IMR-90 (cell line): ENCODE results near the gene HOXA10. TPM values are rescaled to one million over a fixed set of nuclear protein-coding genes. Genes with fewer than 3 reads are reported as not detected.

Source experiments
- ATAC-seq: fragments of 200-7000 bp; cut with Tn5 transposase; 2 replicates; pipeline ENCODE4 v1.9.1; 2020; ENCODE audit warnings: low read depth, mild to moderate bottlenecking, moderate library complexity
- BruUV-seq: library from RNA; stranded (reverse); fragments of 400-500 nt; replicated peaks from 2 replicates; lab custom pipeline; 2021; lab: Mats Ljungman, UMichigan
- CTCF ChIA-PET: fragments of 300-600 bp; formaldehyde crosslinking; extraction: SDS; loops from one replicate; lab custom pipeline; 2021; ENCODE audit warnings: antibody characterized with exemption; lab: Yijun Ruan, JAX
- POLR2A ChIA-PET: fragments of 300-600 bp; sonication (Branson Sonifier 250); formaldehyde crosslinking; loops from one replicate; lab custom pipeline; 2022; ENCODE audit warnings: antibody characterized with exemption; ENCODE audit not compliant: unreplicated experiment; lab: Charles Lee
- DNase-seq: peaks from one replicate; pipeline ENCODE4 v3.0.0; 2013
- H2AFZ ChIP-seq: replicated peaks from 2 replicates; pipeline ENCODE3; 2013; ENCODE audit warnings: low read length, mild to moderate bottlenecking; ENCODE audit not compliant: poor library complexity
- H2AK5ac ChIP-seq: 2 replicates; pipeline ENCODE4 v1.6.1; 2013; ENCODE audit warnings: low read depth, low read length, inconsistent platforms
- H2AK9ac ChIP-seq: replicated peaks from 2 replicates; pipeline ENCODE3; 2013; ENCODE audit warnings: mild to moderate bottlenecking, low read depth, low read length, moderate library complexity; ENCODE audit not compliant: poor library complexity
- H2BK120ac ChIP-seq: 2 replicates; pipeline ENCODE4 v1.6.1; 2013; ENCODE audit warnings: low read depth, low read length, inconsistent platforms
- H2BK15ac ChIP-seq: 3 replicates; pipeline ENCODE4 v1.6.1; 2013; ENCODE audit warnings: low read depth, low read length, inconsistent platforms
- H2BK20ac ChIP-seq: 2 replicates; pipeline ENCODE4 v1.6.1; 2013; ENCODE audit warnings: low read depth, mild to moderate bottlenecking, inconsistent platforms, low read length, moderate library complexity
- H2BK5ac ChIP-seq: 2 replicates; pipeline ENCODE4 v1.6.1; 2013; ENCODE audit warnings: mild to moderate bottlenecking, low read depth, low read length, inconsistent platforms; ENCODE audit not compliant: poor library complexity, severe bottlenecking
- H3K14ac ChIP-seq: replicated peaks from 2 replicates; pipeline ENCODE4 v1.6.1; 2013; ENCODE audit warnings: low read depth, low read length, inconsistent platforms
- H3K18ac ChIP-seq: 2 replicates; pipeline ENCODE4 v1.6.1; 2013; ENCODE audit warnings: low read depth, low read length, control low read depth
- H3K23ac ChIP-seq: 2 replicates; pipeline ENCODE4 v1.6.1; 2013; ENCODE audit warnings: low read depth, low read length, inconsistent platforms
- H3K27ac ChIP-seq: 2 replicates; pipeline ENCODE4 v1.5.1; 2013; ENCODE audit warnings: mild to moderate bottlenecking, control low read depth, low read length; ENCODE audit not compliant: insufficient read depth
- H3K27me3 ChIP-seq: 2 replicates; pipeline ENCODE4 v1.6.1; 2013; ENCODE audit warnings: low read length; ENCODE audit not compliant: control insufficient read depth, insufficient read depth
- H3K36me3 ChIP-seq: 2 replicates; pipeline ENCODE4 v1.6.1; 2013; ENCODE audit warnings: low read length, mixed read lengths; ENCODE audit not compliant: control insufficient read depth, insufficient read depth
- H3K4ac ChIP-seq: 2 replicates; pipeline ENCODE4 v1.6.1; 2013; ENCODE audit warnings: low read depth, low read length, inconsistent platforms
- H3K4me1 ChIP-seq: 2 replicates; pipeline ENCODE4 v1.6.1; 2013; ENCODE audit warnings: low read length, mixed read lengths; ENCODE audit not compliant: control insufficient read depth, insufficient read depth
- H3K4me2 ChIP-seq: 2 replicates; pipeline ENCODE4 v1.6.1; 2013; ENCODE audit warnings: low read depth, mild to moderate bottlenecking, control low read depth, low read length, moderate library complexity
- H3K4me3 ChIP-seq: 2 replicates; pipeline ENCODE4 v1.5.1; 2013; ENCODE audit warnings: low read depth, mild to moderate bottlenecking, control low read depth, low read length, moderate library complexity; ENCODE audit not compliant: insufficient read depth
- H3K56ac ChIP-seq: 2 replicates; pipeline ENCODE4 v1.6.1; 2013; ENCODE audit warnings: low read length, inconsistent platforms; ENCODE audit not compliant: insufficient read depth; ENCODE audit errors: extremely low read depth
- H3K79me1 ChIP-seq, 2 experiments: 2 replicates each; pipeline ENCODE4 v1.6.1; 2013; ENCODE audit warnings: low read length in 2 of 2, inconsistent platforms in 1 of 2, low read depth in 1 of 2
- H3K9ac ChIP-seq: 2 replicates; pipeline ENCODE4 v1.6.1; 2013; ENCODE audit warnings: low read depth, low read length, control low read depth
- H3K9me1 ChIP-seq: 2 replicates; pipeline ENCODE4 v1.6.1; 2013; ENCODE audit warnings: low read length, inconsistent platforms; ENCODE audit not compliant: insufficient read depth
- H3K9me3 ChIP-seq: 2 replicates; pipeline ENCODE4 v1.6.1; 2013; ENCODE audit warnings: low read length; ENCODE audit not compliant: control insufficient read depth, insufficient read depth
- H4K20me1 ChIP-seq: 2 replicates; pipeline ENCODE4 v1.6.1; 2013; ENCODE audit warnings: low read length, inconsistent platforms; ENCODE audit not compliant: insufficient read depth
- H4K5ac ChIP-seq: 2 replicates; pipeline ENCODE4 v1.6.1; 2013; ENCODE audit warnings: mild to moderate bottlenecking, low read depth, low read length, control low read depth
- H4K8ac ChIP-seq, 2 experiments: 2 replicates each; pipeline ENCODE4 v1.6.1; 2013; ENCODE audit warnings: low read depth in 2 of 2, low read length in 2 of 2, control low read depth in 1 of 2, inconsistent platforms in 1 of 2
- H4K91ac ChIP-seq: 2 replicates; pipeline ENCODE4 v1.6.1; 2013; ENCODE audit warnings: low read depth, low read length, inconsistent platforms; ENCODE audit not compliant: insufficient read depth
- CEBPB ChIP-seq: IDR thresholded peaks from 2 replicates; pipeline ENCODE4 v1.6.1; 2012; ENCODE audit warnings: low read depth, low read length, improper control_type of control experiment
- MAZ ChIP-seq: IDR thresholded peaks from 2 replicates; pipeline ENCODE4 v1.6.1; 2012; ENCODE audit warnings: low read depth, mild to moderate bottlenecking, low read length, improper control_type of control experiment, moderate library complexity, borderline replicate concordance
- POLR2A ChIP-seq: IDR thresholded peaks from 2 replicates; pipeline ENCODE4 v1.6.1; 2012; ENCODE audit warnings: mild to moderate bottlenecking, low read depth, low read length
- WGBS, 2 experiments: methylation state at CpG; one replicate each; pipeline versions ENCODE4 v1.1.5 to v1.1.7; 2013; ENCODE audit warnings: missing lambda C conversion rate in 2 of 2; ENCODE audit not compliant: insufficient read length in 1 of 2; ENCODE audit errors: extremely low coverage in 2 of 2; 5-methylcytosine and 5-hydroxymethylcytosine counted together
- dilution Hi-C: fragments of 300-500 bp; cut with HindIII; formaldehyde crosslinking; loops from one replicate; pipeline ENCODE4 v1.14.3; 2018; ENCODE audit warnings: low sequenced_read_pairs; ENCODE audit not compliant: unreplicated experiment
- in situ Hi-C: fragments of 300-500 bp; cut with MboI; formaldehyde crosslinking; loops from 3 replicates; pipeline ENCODE4 v1.14.3; 2019; ENCODE audit warnings: low sequenced_read_pairs, inconsistent platforms, mixed read lengths
- intact Hi-C: fragments of 100-400 bp; cut with micrococcal nuclease; formaldehyde crosslinking; loops from 2 replicates; pipeline ENCODE4 v1.10.0; 2022
- polyA plus RNA-seq, 3 experiments: library from polyadenylated mRNA; depleted of rRNA; stranded (reverse); fragments of >200 nt; gene quantifications; 2 replicates each; pipeline ENCODE4 v1.2.3, GENCODE V29; 2012; ENCODE audit warnings: low replicate concordance in 1 of 3
- total RNA-seq: library from RNA; depleted of rRNA; stranded (reverse); fragments of >200 nt; gene quantifications from 2 replicates; pipeline ENCODE4 v1.2.3, GENCODE V29; 2012
- TF ChIP-seq, protein P1 (sequence below): fragments of 150-350 bp; IDR thresholded peaks from 2 replicates; pipeline ENCODE4 v1.6.1; 2017; ENCODE audit warnings: mild to moderate bottlenecking, antibody characterized with exemption, low read length, low read depth

HOXA10 gene
- total and polyA plus RNA-seq, 2 of the 4 experiments (the other 2 are of a cell fraction), result 0.10 to 0.18 TPM

DNA sequence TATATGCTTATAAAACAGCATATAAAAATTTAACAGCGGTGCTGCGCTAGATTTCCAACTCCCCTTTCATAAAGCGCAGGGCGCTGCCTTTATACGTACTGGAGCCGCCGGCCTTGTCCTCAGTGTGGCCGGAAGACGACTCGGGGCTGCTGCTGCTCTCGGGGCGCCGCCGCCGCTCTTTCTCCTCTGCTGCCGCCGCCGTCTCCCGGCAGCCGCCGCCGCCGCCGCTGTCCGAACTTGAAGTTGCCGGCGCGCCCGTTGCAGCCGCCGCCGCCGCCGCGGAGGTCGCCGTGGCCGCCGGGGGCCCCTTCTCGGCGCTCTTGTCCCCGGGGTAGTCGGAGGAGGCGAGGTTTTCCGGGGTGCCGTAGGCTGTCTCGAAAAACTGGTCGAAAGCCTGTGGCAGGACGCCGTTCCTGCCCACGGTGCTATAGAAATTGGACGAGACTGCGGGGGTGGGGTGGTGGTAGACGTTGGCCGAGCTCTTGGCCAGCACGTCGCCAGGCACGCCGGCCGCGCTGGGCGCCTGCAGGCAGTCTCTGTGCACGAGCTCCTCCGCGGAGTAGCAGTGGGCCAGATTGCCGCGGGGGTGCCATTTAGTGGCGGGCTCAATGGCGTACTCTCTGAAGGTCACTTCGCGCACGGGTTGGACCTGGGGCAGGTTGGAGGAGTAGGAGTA is 10.4 kb upstream of the HOXA10 start (continued):
- TF ChIP-seq POLR2A, result no peak

- TF ChIP-seq CEBPB (no peak), MAZ (no peak)
- TF ChIP-seq, protein P1, sequence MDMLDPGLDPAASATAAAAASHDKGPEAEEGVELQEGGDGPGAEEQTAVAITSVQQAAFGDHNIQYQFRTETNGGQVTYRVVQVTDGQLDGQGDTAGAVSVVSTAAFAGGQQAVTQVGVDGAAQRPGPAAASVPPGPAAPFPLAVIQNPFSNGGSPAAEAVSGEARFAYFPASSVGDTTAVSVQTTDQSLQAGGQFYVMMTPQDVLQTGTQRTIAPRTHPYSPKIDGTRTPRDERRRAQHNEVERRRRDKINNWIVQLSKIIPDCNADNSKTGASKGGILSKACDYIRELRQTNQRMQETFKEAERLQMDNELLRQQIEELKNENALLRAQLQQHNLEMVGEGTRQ, result 0 out of 2 replicates have a peak, but pooled peaks have one; percentile 18
- Histone ChIP-seq H3K9me1 (no peaks in the 10 kb centered on the region), H3K36me3 (no peaks in the 10 kb centered on the region), H3K4me3 (peak overlapping the region; percentile 41), H4K91ac (no peak overlapping the region), H3K4me2 (peak overlapping the region; percentile 69), H3K14ac (no peak overlapping the region), H3K4ac (no peak overlapping the region), H2BK120ac (no peak overlapping the region), H4K20me1 (peaks cover 17% of the 10 kb centered on the region; the same call in 1 of the 2 replicates), H3K56ac (no peak overlapping the region), H4K8ac (no peak overlapping the region), H3K9ac (no peak overlapping the region), H3K9me3 (peaks cover 11% of the 10 kb centered on the region; the same call in 1 of the 2 replicates), H2BK20ac (no peak overlapping the region), H3K79me1 (no peaks in the 10 kb centered on the region), H2AFZ (no peak overlapping the region), H3K27me3 (peaks cover 91% of the 10 kb centered on the region), H3K18ac (no peak overlapping the region), H2AK9ac (no peak overlapping the region), H3K4me1 (peaks cover 3% of the 10 kb centered on the region; the same call in 1 of the 2 replicates), H3K27ac (no peak overlapping the region), H4K5ac (no peak overlapping the region), H3K23ac (no peak overlapping the region), H2AK5ac (no peak overlapping the region), H2BK15ac (no peak overlapping the region), H2BK5ac (no peak overlapping the region)
- 4% methylated on average over 8 of the region's 30 CpGs; no CpG with 5 or more reads in 1 of the 2 experiments for WGBS, 2 experiments
- BruUV-seq, result no TSS peak
- POLR2A ChIA-PET, result no interaction called here
- no peak for DNase-seq
- dilution Hi-C loops, result no loop called here
- in situ Hi-C loops, result no loop called here
- CTCF ChIA-PET, result interaction anchor here (0.6 kb wide), 1 partner anchor 1110 kb away, joined by 4 read pairs; no protein-coding TSS in a partner anchor
- intact Hi-C loops, result no loop called here
- no peak for ATAC-seq
Measured at GRCh38 chr7:27183682-27184336, 9.7 kb upstream of the HOXA10 start.
